ENCODE results near the gene CTIF. TPM values are rescaled to one million over a fixed set of nuclear protein-coding genes. Genes with fewer than 3 reads are reported as not detected.

The CTIF gene
- total and polyA plus RNA-seq, 2 donors (not counting 1 experiment from before 2014, with no cell fraction given): 27.2 to 28.1 TPM

- peaks cover 10% of the 10 kb centered on the region for H3K4me1 ChIP-seq (ENCODE audit: control insufficient read depth, extremely low read depth, insufficient read depth, low read length)
- H4K20me1 ChIP-seq (ENCODE audit: control insufficient read depth, extremely low read depth, insufficient read depth, low read length): no peaks in the 10 kb centered on the region
- H3K36me3 ChIP-seq (ENCODE audit: control insufficient read depth, insufficient read depth, low read length): peaks cover 5% of the 10 kb centered on the region
- no peak overlapping the region for H3K9ac ChIP-seq (ENCODE audit: insufficient read depth, low read length)
- H3K4me3 ChIP-seq (replicated peaks in 1 of 4; ENCODE audit: control extremely low read depth in 1 of 4, insufficient read depth in 1 of 4, low read depth in 3 of 4, low read length in 4 of 4): no peak overlapping the region
- H3K79me2 ChIP-seq (ENCODE audit: control insufficient read depth, insufficient read depth, low read length): no peaks in the 10 kb centered on the region
- TF ChIP-seq EZH2 (IDR thresholded peaks at IDR 0.05; ENCODE audit: low read length, missing control alignments): no peak
- no peak for TF ChIP-seq CTCF (conservative IDR thresholded peaks at IDR 0.05 in 1 of 2, IDR thresholded peaks at IDR 0.05 in 1 of 2; ENCODE audit: low read depth in 1 of 2, low read length in 2 of 2)
- DNase-seq (ENCODE audit: low read depth in 2 of 2): no peak
- H3K27ac ChIP-seq (ENCODE audit: insufficient read depth, low read length): no peak overlapping the region
- H3K27me3 ChIP-seq (ENCODE audit: control insufficient read depth, insufficient read depth, low read length): no peaks in the 10 kb centered on the region
- no peak overlapping the region for H3K4me2 ChIP-seq (ENCODE audit: extremely low read depth, insufficient read depth, low read length)
- no peaks in the 10 kb centered on the region for H3K9me3 ChIP-seq (ENCODE audit: control insufficient read depth, insufficient read depth, low read depth, low read length)
- no peak overlapping the region for H2AFZ ChIP-seq (ENCODE audit: low read length)
Observed at GRCh38 chr18:48797841-48798255, 259.0 kb downstream of the CTIF start.

- Histone ChIP-seq H3K9me3 (ENCODE audit: control insufficient read depth, insufficient read depth, low read depth, low read length) (no peaks in the 10 kb centered on the region), H3K4me3 (replicated peaks in 1 of 4; ENCODE audit: control extremely low read depth in 1 of 4, insufficient read depth in 1 of 4, low read depth in 3 of 4, low read length in 4 of 4) (no peak overlapping the region), H3K79me2 (ENCODE audit: control insufficient read depth, insufficient read depth, low read length) (no peaks in the 10 kb centered on the region), H3K36me3 (ENCODE audit: control insufficient read depth, insufficient read depth, low read length) (peaks cover 5% of the 10 kb centered on the region), H3K27ac (ENCODE audit: insufficient read depth, low read length) (no peak overlapping the region), H2AFZ (ENCODE audit: low read length) (no peak overlapping the region), H3K4me1 (ENCODE audit: control insufficient read depth, extremely low read depth, insufficient read depth, low read length) (peaks cover 10% of the 10 kb centered on the region), H4K20me1 (ENCODE audit: control insufficient read depth, extremely low read depth, insufficient read depth, low read length) (no peaks in the 10 kb centered on the region), H3K4me2 (ENCODE audit: extremely low read depth, insufficient read depth, low read length) (no peak overlapping the region), H3K27me3 (ENCODE audit: control insufficient read depth, insufficient read depth, low read length) (no peaks in the 10 kb centered on the region), H3K9ac (ENCODE audit: insufficient read depth, low read length) (no peak overlapping the region)
- TF ChIP-seq EZH2 (IDR thresholded peaks at IDR 0.05; ENCODE audit: low read length, missing control alignments) (no peak), CTCF (conservative IDR thresholded peaks at IDR 0.05 in 1 of 2, IDR thresholded peaks at IDR 0.05 in 1 of 2; ENCODE audit: low read depth in 1 of 2, low read length in 2 of 2) (no peak)
- DNase-seq (ENCODE audit: low read depth in 2 of 2): no peak
Observed at GRCh38 chr18:48798334-48799245, 259.8 kb downstream of the CTIF start.

- H3K9ac ChIP-seq (ENCODE audit: insufficient read depth, low read length): no peak overlapping the region
- no peak overlapping the region for H3K27ac ChIP-seq (ENCODE audit: insufficient read depth, low read length)
- no peak overlapping the region for H3K4me3 ChIP-seq (replicated peaks in 1 of 4; ENCODE audit: control extremely low read depth in 1 of 4, insufficient read depth in 1 of 4, low read depth in 3 of 4, low read length in 4 of 4)
- no peaks in the 10 kb centered on the region for H3K27me3 ChIP-seq (ENCODE audit: control insufficient read depth, insufficient read depth, low read length)
- H3K4me2 ChIP-seq (ENCODE audit: extremely low read depth, insufficient read depth, low read length): no peak overlapping the region
- no peaks in the 10 kb centered on the region for H3K9me3 ChIP-seq (ENCODE audit: control insufficient read depth, insufficient read depth, low read depth, low read length)
- TF ChIP-seq EZH2 (IDR thresholded peaks at IDR 0.05; ENCODE audit: low read length, missing control alignments): no peak
- TF ChIP-seq CTCF (conservative IDR thresholded peaks at IDR 0.05 in 1 of 2, IDR thresholded peaks at IDR 0.05 in 1 of 2; ENCODE audit: low read depth in 1 of 2, low read length in 2 of 2): no peak
- no peak overlapping the region for H2AFZ ChIP-seq (ENCODE audit: low read length)
- no peaks in the 10 kb centered on the region for H3K79me2 ChIP-seq (ENCODE audit: control insufficient read depth, insufficient read depth, low read length)
- no peaks in the 10 kb centered on the region for H4K20me1 ChIP-seq (ENCODE audit: control insufficient read depth, extremely low read depth, insufficient read depth, low read length)
- peaks cover 10% of the 10 kb centered on the region for H3K4me1 ChIP-seq (ENCODE audit: control insufficient read depth, extremely low read depth, insufficient read depth, low read length)
- peaks cover 5% of the 10 kb centered on the region for H3K36me3 ChIP-seq (ENCODE audit: control insufficient read depth, insufficient read depth, low read length)
- DNase-seq (ENCODE audit: low read depth in 2 of 2): no peak
Observed at GRCh38 chr18:48799724-48800315, 261.0 kb downstream of the CTIF start.
